Measurements from ENCODE around the gene MRPL38. TPM values are rescaled to one million over a fixed set of nuclear protein-coding genes. Genes with fewer than 3 reads are reported as not detected.
A peak's percentile ranks its signal among the peaks of the same experiment; 100 is the strongest.

MRPL38 gene
- total and polyA plus RNA-seq, 2 of the 8 experiments (the other 6 are each of a cell fraction or from before 2014, with no cell fraction given) = 78.4 to 125 TPM

- TF ChIP-seq SP4 (IDR thresholded peaks at IDR 0.05; ENCODE audit: low read length) (peak; percentile 94; the same call in 1 of the 2 replicates), EP300 (IDR thresholded peaks at IDR 0.05; ENCODE audit: borderline replicate concordance in 1 of 2, low read depth in 2 of 2, low read length in 2 of 2) (peak in 1 of 2 experiments; percentile 4; a peak in 1 of 3 replicates), TAF1 (IDR thresholded peaks at IDR 0.05; ENCODE audit: low read depth, low read length) (peak; percentile 78)
Measured at GRCh38 chr17:75855310-75856061, 49.2 kb downstream of the MRPL38 start, which contains the start of gene WBP2 (continued).
